Measurements from ENCODE around the gene RFX7. TPM values are rescaled to one million over a fixed set of nuclear protein-coding genes. Genes with fewer than 3 reads are reported as not detected.
A peak's percentile ranks its signal among the peaks of the same experiment; 100 is the strongest.

RFX7 gene
- polyA plus RNA-seq, 2 of the 4 experiments (the other 2 are of a cell fraction) = 11.7 to 14.9 TPM

DNA sequence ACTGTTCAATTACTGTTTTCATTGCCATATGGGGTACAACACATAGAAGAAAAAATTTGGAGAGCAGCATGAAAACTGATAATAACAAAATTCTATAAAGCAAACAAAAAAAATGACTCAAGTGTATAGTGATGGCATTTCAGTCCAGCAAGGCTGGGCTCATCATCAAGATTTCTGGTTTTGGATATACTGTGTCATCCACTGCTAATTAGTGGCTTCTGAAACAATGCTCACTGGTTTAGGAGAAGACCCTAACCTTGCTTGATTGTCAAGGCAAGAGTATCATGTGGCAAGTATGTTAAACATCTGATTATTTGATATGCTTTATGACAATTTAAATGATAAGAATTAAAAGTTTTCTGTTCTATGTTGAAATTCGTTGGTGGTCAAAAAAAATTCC is 96.9 kb downstream of the RFX7 start:
- Histone ChIP-seq H3K4me1 (peaks cover 5% of the 10 kb centered on the region; the same call in 1 of the 3 replicates), H3K27ac (no peak overlapping the region), H3K4me3 (no peak overlapping the region), H3K9me3 (0 out of 3 replicates have a peak, but pooled peaks cover 6% of the 10 kb centered on the region), H3K4me2 (no peak overlapping the region)
- 91% methylated on average over 1 of the region's 1 CpG for WGBS (ENCODE audit: missing lambda C conversion rate)
- ChIA-PET POLR2A (no interaction called here), CTCF (no interaction called here)
- TF ChIP-seq, protein P1, sequence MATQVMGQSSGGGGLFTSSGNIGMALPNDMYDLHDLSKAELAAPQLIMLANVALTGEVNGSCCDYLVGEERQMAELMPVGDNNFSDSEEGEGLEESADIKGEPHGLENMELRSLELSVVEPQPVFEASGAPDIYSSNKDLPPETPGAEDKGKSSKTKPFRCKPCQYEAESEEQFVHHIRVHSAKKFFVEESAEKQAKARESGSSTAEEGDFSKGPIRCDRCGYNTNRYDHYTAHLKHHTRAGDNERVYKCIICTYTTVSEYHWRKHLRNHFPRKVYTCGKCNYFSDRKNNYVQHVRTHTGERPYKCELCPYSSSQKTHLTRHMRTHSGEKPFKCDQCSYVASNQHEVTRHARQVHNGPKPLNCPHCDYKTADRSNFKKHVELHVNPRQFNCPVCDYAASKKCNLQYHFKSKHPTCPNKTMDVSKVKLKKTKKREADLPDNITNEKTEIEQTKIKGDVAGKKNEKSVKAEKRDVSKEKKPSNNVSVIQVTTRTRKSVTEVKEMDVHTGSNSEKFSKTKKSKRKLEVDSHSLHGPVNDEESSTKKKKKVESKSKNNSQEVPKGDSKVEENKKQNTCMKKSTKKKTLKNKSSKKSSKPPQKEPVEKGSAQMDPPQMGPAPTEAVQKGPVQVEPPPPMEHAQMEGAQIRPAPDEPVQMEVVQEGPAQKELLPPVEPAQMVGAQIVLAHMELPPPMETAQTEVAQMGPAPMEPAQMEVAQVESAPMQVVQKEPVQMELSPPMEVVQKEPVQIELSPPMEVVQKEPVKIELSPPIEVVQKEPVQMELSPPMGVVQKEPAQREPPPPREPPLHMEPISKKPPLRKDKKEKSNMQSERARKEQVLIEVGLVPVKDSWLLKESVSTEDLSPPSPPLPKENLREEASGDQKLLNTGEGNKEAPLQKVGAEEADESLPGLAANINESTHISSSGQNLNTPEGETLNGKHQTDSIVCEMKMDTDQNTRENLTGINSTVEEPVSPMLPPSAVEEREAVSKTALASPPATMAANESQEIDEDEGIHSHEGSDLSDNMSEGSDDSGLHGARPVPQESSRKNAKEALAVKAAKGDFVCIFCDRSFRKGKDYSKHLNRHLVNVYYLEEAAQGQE (IDR thresholded peaks at IDR 0.05) = no peak
- TF ChIP-seq SMC3 (IDR thresholded peaks at IDR 0.05) (no peak), HOXB13 (CRISPR knock-in tag; IDR thresholded peaks at IDR 0.05; ENCODE audit: low read depth) (no peak), SREBF2 (IDR thresholded peaks at IDR 0.05) (no peak), RFX5 (IDR thresholded peaks at IDR 0.05) (no peak), HOXA7 (CRISPR knock-in tag; IDR thresholded peaks at IDR 0.05) (no peak), CHD2 (IDR thresholded peaks at IDR 0.05; ENCODE audit: low read length, partially characterized antibody) (no peak), HEYL (CRISPR knock-in tag; IDR thresholded peaks at IDR 0.05) (no peak), ZC3H11A (IDR thresholded peaks at IDR 0.05) (no peak), BHLHE40 (IDR thresholded peaks at IDR 0.05; ENCODE audit: low read depth, low read length) (no peak), TFCP2L1 (CRISPR knock-in tag; IDR thresholded peaks at IDR 0.05) (no peak), MYC (IDR thresholded peaks at IDR 0.05; ENCODE audit: borderline replicate concordance, low read length) (no peak), MAZ (IDR thresholded peaks at IDR 0.05; ENCODE audit: borderline replicate concordance, low read depth, low read length) (no peak), EHMT2 (IDR thresholded peaks at IDR 0.05; ENCODE audit: low read depth) (no peak), ZNF302 (CRISPR knock-in tag; IDR thresholded peaks at IDR 0.05) (no peak), GATA3 (IDR thresholded peaks at IDR 0.05; ENCODE audit: borderline replicate concordance) (no peak)
- TF ChIP-seq, protein P2, sequence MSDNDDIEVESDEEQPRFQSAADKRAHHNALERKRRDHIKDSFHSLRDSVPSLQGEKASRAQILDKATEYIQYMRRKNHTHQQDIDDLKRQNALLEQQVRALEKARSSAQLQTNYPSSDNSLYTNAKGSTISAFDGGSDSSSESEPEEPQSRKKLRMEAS (IDR thresholded peaks at IDR 0.05) = no peak
- FAIRE-seq (no peak), ATAC-seq (no peak), DNase-seq (ENCODE audit: low read depth in 1 of 2, low spot score in 1 of 2) (no peak)

DNA sequence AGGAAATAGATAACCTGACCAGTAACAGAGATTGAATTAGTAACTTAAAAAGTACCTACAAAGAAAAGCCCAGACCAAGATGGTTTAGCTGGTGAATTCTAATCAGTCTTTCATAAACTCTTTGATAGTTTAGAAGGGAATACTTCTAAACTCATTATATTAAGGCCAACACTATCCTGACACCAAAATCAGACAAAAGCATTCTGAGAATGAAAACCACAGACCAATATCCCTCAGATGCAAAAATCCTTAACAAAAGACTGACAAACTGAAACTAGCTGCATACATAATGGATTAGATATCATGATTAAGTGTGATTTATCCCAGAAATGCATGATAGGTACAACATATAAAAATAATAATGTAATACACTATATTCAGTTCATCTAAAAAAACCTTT is 115.6 kb downstream of the RFX7 start:
- FAIRE-seq (no peak), ATAC-seq (no peak), DNase-seq (ENCODE audit: low read depth in 1 of 2, low spot score in 1 of 2) (no peak)
- H3K9me3 ChIP-seq = peaks cover 51% of the 10 kb centered on the region
- H3K4me3 ChIP-seq = no peak overlapping the region
- H3K27ac ChIP-seq = no peak overlapping the region
- ChIA-PET CTCF (no interaction called here), POLR2A (no interaction called here)
- TF ChIP-seq, protein P3, sequence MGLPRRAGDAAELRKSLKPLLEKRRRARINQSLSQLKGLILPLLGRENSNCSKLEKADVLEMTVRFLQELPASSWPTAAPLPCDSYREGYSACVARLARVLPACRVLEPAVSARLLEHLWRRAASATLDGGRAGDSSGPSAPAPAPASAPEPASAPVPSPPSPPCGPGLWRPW (IDR thresholded peaks at IDR 0.05) = no peak
- no peak for TF ChIP-seq ZNF302 (CRISPR knock-in tag; IDR thresholded peaks at IDR 0.05)
- TF ChIP-seq JUNB (IDR thresholded peaks at IDR 0.05) = no peak
- no peak for TF ChIP-seq POLR2AphosphoS2 (conservative IDR thresholded peaks at IDR 0.05; ENCODE audit: low read length)
- H3K4me2 ChIP-seq = no peak overlapping the region
- no peaks in the 10 kb centered on the region for H3K4me1 ChIP-seq

DNA sequence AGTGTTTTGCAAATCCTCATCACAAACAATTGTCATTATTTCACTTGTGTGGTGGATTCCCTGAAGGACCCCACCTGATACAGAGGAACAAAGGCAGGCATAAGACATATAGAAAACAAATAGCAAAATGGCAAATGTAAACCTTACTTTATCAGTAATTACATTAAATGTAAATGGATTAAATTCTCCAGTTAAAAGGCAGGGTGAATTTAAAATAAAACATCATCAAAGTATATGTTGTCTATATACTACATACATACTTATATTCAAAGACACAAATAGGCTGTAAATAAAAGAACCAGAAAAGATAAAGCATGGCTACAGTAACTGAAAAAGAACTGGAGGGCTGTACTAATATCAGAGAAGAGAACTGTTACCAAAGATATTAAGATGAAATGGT is 117.3 kb downstream of the RFX7 start:
- ATAC-seq (no peak), FAIRE-seq (peak; percentile 91), DNase-seq (ENCODE audit: low read depth in 1 of 2, low spot score in 1 of 2) (no peak)
- Histone ChIP-seq H3K27ac (no peak overlapping the region), H3K4me1 (no peaks in the 10 kb centered on the region), H3K9me3 (peaks cover 55% of the 10 kb centered on the region), H3K4me2 (no peak overlapping the region), H3K4me3 (no peak overlapping the region)
- POLR2A ChIA-PET = no interaction called here
- no peak for TF ChIP-seq ZNF302 (CRISPR knock-in tag; IDR thresholded peaks at IDR 0.05)
- TF ChIP-seq FOSL2 (IDR thresholded peaks at IDR 0.05) = no peak
- TF ChIP-seq FOSL2 (CRISPR knock-in tag; IDR thresholded peaks at IDR 0.05) = no peak
- no peak for TF ChIP-seq SMC3 (IDR thresholded peaks at IDR 0.05)
- TF ChIP-seq, protein P4, sequence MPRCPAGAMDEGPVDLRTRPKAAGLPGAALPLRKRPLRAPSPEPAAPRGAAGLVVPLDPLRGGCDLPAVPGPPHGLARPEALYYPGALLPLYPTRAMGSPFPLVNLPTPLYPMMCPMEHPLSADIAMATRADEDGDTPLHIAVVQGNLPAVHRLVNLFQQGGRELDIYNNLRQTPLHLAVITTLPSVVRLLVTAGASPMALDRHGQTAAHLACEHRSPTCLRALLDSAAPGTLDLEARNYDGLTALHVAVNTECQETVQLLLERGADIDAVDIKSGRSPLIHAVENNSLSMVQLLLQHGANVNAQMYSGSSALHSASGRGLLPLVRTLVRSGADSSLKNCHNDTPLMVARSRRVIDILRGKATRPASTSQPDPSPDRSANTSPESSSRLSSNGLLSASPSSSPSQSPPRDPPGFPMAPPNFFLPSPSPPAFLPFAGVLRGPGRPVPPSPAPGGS (IDR thresholded peaks at IDR 0.05) = no peak
- TF ChIP-seq RFX5 (IDR thresholded peaks at IDR 0.05) = no peak
- no peak for TF ChIP-seq ZSCAN20 (CRISPR knock-in tag; IDR thresholded peaks at IDR 0.05)
- TF ChIP-seq, protein P5, sequence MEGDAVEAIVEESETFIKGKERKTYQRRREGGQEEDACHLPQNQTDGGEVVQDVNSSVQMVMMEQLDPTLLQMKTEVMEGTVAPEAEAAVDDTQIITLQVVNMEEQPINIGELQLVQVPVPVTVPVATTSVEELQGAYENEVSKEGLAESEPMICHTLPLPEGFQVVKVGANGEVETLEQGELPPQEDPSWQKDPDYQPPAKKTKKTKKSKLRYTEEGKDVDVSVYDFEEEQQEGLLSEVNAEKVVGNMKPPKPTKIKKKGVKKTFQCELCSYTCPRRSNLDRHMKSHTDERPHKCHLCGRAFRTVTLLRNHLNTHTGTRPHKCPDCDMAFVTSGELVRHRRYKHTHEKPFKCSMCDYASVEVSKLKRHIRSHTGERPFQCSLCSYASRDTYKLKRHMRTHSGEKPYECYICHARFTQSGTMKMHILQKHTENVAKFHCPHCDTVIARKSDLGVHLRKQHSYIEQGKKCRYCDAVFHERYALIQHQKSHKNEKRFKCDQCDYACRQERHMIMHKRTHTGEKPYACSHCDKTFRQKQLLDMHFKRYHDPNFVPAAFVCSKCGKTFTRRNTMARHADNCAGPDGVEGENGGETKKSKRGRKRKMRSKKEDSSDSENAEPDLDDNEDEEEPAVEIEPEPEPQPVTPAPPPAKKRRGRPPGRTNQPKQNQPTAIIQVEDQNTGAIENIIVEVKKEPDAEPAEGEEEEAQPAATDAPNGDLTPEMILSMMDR (IDR thresholded peaks at IDR 0.05) = no peak
- TF ChIP-seq, protein P3 (IDR thresholded peaks at IDR 0.05) = no peak
- no peak for TF ChIP-seq CHD2 (IDR thresholded peaks at IDR 0.05; ENCODE audit: low read length, partially characterized antibody)
- no peak for TF ChIP-seq RCOR1 (IDR thresholded peaks at IDR 0.05; ENCODE audit: low read depth, low read length)
- no peak for TF ChIP-seq BHLHE40 (IDR thresholded peaks at IDR 0.05; ENCODE audit: low read depth, low read length)
- TF ChIP-seq TFCP2L1 (CRISPR knock-in tag; IDR thresholded peaks at IDR 0.05) = no peak
- CTCF ChIA-PET = interaction anchor here (1.5 kb wide), 1 partner anchor 397 kb away, joined by 3 read pairs; no protein-coding TSS in a partner anchor

Measured in A549 (cell line).